Aorta (tissue), 5 donors: Measurements from ENCODE around the gene AUP1. TPM values are rescaled to one million over a fixed set of nuclear protein-coding genes. Genes with fewer than 3 reads are reported as not detected.
A peak's percentile ranks its signal among the peaks of the same experiment; 100 is the strongest.

Source experiments
- ATAC-seq: fragments of 200-7000 bp; cut with Tn5 transposase; one replicate; pipeline ENCODE4 v1.9.1; 2022; ENCODE audit warnings: moderate library complexity; ENCODE audit not compliant: low FRiP score
- DNase-seq, 2 donors: peaks; one replicate each; pipeline ENCODE4 v3.0.0-alpha.2; 2020
- H3K27ac ChIP-seq, 2 donors: one replicate each; pipeline ENCODE4 v1.5.1; 2013; ENCODE audit warnings: low read length in 2 of 2, mild to moderate bottlenecking in 2 of 2, moderate library complexity in 2 of 2, control low read depth in 1 of 2, inconsistent platforms in 1 of 2, low read depth in 1 of 2
- H3K27me3 ChIP-seq, 2 donors: one replicate each; pipeline ENCODE4 v1.6.1; 2013; ENCODE audit warnings: control low read depth in 1 of 2, low read length in 1 of 2, mild to moderate bottlenecking in 1 of 2, moderate library complexity in 1 of 2; ENCODE audit not compliant: insufficient read depth in 2 of 2, control insufficient read depth in 1 of 2
- H3K36me3 ChIP-seq, 2 donors: one replicate each; pipeline ENCODE4 v1.6.1; 2013; ENCODE audit warnings: control low read depth in 1 of 2, low read length in 1 of 2, mild to moderate bottlenecking in 1 of 2; ENCODE audit not compliant: insufficient read depth in 2 of 2, control insufficient read depth in 1 of 2
- H3K4me1 ChIP-seq, 2 donors: one replicate each; pipeline ENCODE4 v1.6.1; 2013; ENCODE audit warnings: low read length in 2 of 2, control low read depth in 1 of 2, mild to moderate bottlenecking in 1 of 2, moderate library complexity in 1 of 2; ENCODE audit not compliant: insufficient read depth in 2 of 2, control insufficient read depth in 1 of 2
- H3K4me3 ChIP-seq, 2 donors: one replicate each; pipeline ENCODE4 v1.5.1; 2013; ENCODE audit warnings: low read length in 2 of 2, control low read depth in 1 of 2, mild to moderate bottlenecking in 1 of 2
- H3K9me3 ChIP-seq: one replicate; pipeline ENCODE4 v1.6.1; 2013; ENCODE audit warnings: mild to moderate bottlenecking, low read length; ENCODE audit not compliant: control insufficient read depth
- WGBS, 2 donors: extraction: QIAGEN DNeasy Blood & Tissue Kit; methylation state at CpG; one replicate each; pipeline ENCODE4 v1.1.7; 2013; 5-methylcytosine and 5-hydroxymethylcytosine counted together
- intact Hi-C, 2 donors: fragments of 100-400 bp; cut with DNase I; formaldehyde crosslinking; loops; one replicate each; pipeline versions ENCODE4 v1.14.2 to v1.15.0; 2022
- polyA plus RNA-seq, 2 donors: library from polyadenylated mRNA; stranded (reverse); fragments of 200-250 nt; gene quantifications; one replicate each; pipeline ENCODE4 v1.2.3, GENCODE V29; 2013
- total RNA-seq, 2 donors: library from RNA; stranded (reverse); fragmentation: NEBNext Ultra II Directional; extraction: Animal tissue kit (Norgen Biotek cat#: 25700); gene quantifications; one replicate each; pipeline ENCODE4 v1.2.1, GENCODE V29; 2021
- donor health status: healthy with polysubstance abuse.
- donor health status: Bipolar disorder and iron deficiency.
- donor health status: DM: no; HTN: no; CAD: no.
- donor health status: DM: no; HTN: no; CAD: no.
- donor health status: DM: yes; HTN: yes; CAD: no.

AUP1 gene
- total and polyA plus RNA-seq, 4 donors, result 49.5 to 279 (median 79.2) TPM

- Histone ChIP-seq H3K4me1 (no peaks in the 10 kb centered on the region), H3K27ac (no peak overlapping the region), H3K9me3 (no peaks in the 10 kb centered on the region), H3K27me3 (no peaks in the 10 kb centered on the region), H3K36me3 (no peaks in the 10 kb centered on the region), H3K4me3 (no peak overlapping the region)
- intact Hi-C loops, result no loop called here
- whole genome bisulfite sequencing, 2 donors, result 53 to 55% methylated on average over 15 of the region's 15 CpGs
- ATAC-seq (no peak), DNase-seq (no peak)
Measured at GRCh38 chr2:74499940-74500577, 29.4 kb downstream of the AUP1 start.

GRCh38 chr2:74499267-74499939 lies 30.1 kb downstream of the AUP1 start, which contains the start of gene LBX2:
TSS of gene LBX2 (minus strand) at chr2:74499603. CDS start at chr2:74499537, 66 bp downstream.
- no peak for ATAC-seq
- no peak for DNase-seq

GRCh38 chr2:74498500-74499266 lies 30.8 kb downstream of the AUP1 start:
- no peak for DNase-seq
- no peaks in the 10 kb centered on the region for H3K27me3 ChIP-seq
- ATAC-seq, result no peak
- H3K4me3 ChIP-seq, result no peak overlapping the region
- H3K4me1 ChIP-seq, result no peaks in the 10 kb centered on the region
- WGBS, 2 donors, result 1 to 2% methylated on average over 41 of the region's 41 CpGs
- no peaks in the 10 kb centered on the region for H3K36me3 ChIP-seq
- no peak overlapping the region for H3K27ac ChIP-seq
- no peaks in the 10 kb centered on the region for H3K9me3 ChIP-seq
- intact Hi-C loops, result no loop called here

More at GRCh38 chr2:74499267-74499939, 30.1 kb downstream of the AUP1 start, which contains the start of gene LBX2:
- 2 to 3% methylated on average over 59 to 65 of the region's 65 CpGs for WGBS, 2 donors
- intact Hi-C loops, result no loop called here
- H3K36me3 ChIP-seq, result no peaks in the 10 kb centered on the region
- no peaks in the 10 kb centered on the region for H3K9me3 ChIP-seq
- no peak within 1 kb of the TSS for H3K4me3 ChIP-seq
- H3K27me3 ChIP-seq, result no peaks in the 10 kb centered on the region
- no peaks in the 10 kb centered on the region for H3K4me1 ChIP-seq
- H3K27ac ChIP-seq, result no peak within 1 kb of the TSS

- ATAC-seq, result peak; percentile 41
- Histone ChIP-seq H3K9me3 (no peaks in the 10 kb centered on the region), H3K36me3 (no peaks in the 10 kb centered on the region), H3K4me1 (no peaks in the 10 kb centered on the region), H3K27me3 (no peaks in the 10 kb centered on the region), H3K27ac (no peak overlapping the region), H3K4me3 (no peak overlapping the region)
- 2% methylated on average over 61 of the region's 61 CpGs for WGBS, 2 donors
- intact Hi-C loops, result no loop called here
- DNase-seq, result peak in 1 of 2 donors; percentile 70
Measured at GRCh38 chr2:74497777-74498499, 31.6 kb downstream of the AUP1 start.

GRCh38 chr2:74496997-74497776 lies 32.3 kb downstream of the AUP1 start:
- Histone ChIP-seq H3K36me3 (no peaks in the 10 kb centered on the region), H3K27ac (no peak overlapping the region), H3K4me1 (no peaks in the 10 kb centered on the region), H3K4me3 (no peak overlapping the region), H3K27me3 (no peaks in the 10 kb centered on the region), H3K9me3 (no peaks in the 10 kb centered on the region)
- 43% methylated on average over 19 of the region's 19 CpGs for WGBS, 2 donors
- ATAC-seq (no peak), DNase-seq (peak in 1 of 2 donors; percentile 34)
- intact Hi-C loops, result no loop called here

- Histone ChIP-seq H3K36me3 (peaks cover 0 to 11% of the 10 kb centered on the region in 2 donors), H3K9me3 (no peaks in the 10 kb centered on the region), H3K4me1 (no peaks in the 10 kb centered on the region), H3K4me3 (no peak overlapping the region), H3K27me3 (no peaks in the 10 kb centered on the region), H3K27ac (no peak overlapping the region)
- no peak for ATAC-seq
- no peak for DNase-seq
- intact Hi-C loops, result no loop called here
- 83 to 96% methylated on average over 1 of the region's 1 CpG for WGBS, 2 donors
Measured at GRCh38 chr2:74495440-74495839, 34.1 kb downstream of the AUP1 start.

GRCh38 chr2:74493546-74493945 lies 36.0 kb downstream of the AUP1 start:
- intact Hi-C loops, result no loop called here
- ATAC-seq (no peak), DNase-seq (no peak)
- no peaks in the 10 kb centered on the region for H3K9me3 ChIP-seq
- 82 to 87% methylated on average over 3 of the region's 3 CpGs for WGBS, 2 donors
- peaks cover 0 to 13% of the 10 kb centered on the region in 2 donors for H3K36me3 ChIP-seq
- H3K27ac ChIP-seq, result no peak overlapping the region
- H3K27me3 ChIP-seq, result no peaks in the 10 kb centered on the region
- H3K4me1 ChIP-seq, result no peaks in the 10 kb centered on the region
- no peak overlapping the region for H3K4me3 ChIP-seq
